ENCODE results near the gene DDIT4. TPM values are rescaled to one million over a fixed set of nuclear protein-coding genes. Genes with fewer than 3 reads are reported as not detected.
"Not testable (repeated sequence)": the region's sequence is repeated elsewhere in the genome, so short reads cannot be mapped to it uniquely, and the experiment has no call there.

The DDIT4 gene
- total RNA-seq, 1 donor from 2014 or later, result 280 TPM

GRCh38 chr10:72264536-72264935 lies 9.2 kb upstream of the DDIT4 start:
- H3K27me3 ChIP-seq (ENCODE audit: control insufficient read depth, insufficient read depth, low read length), result no peaks in the 10 kb centered on the region
- no peak for DNase-seq (ENCODE audit: low read depth)
- H3K4me3 ChIP-seq (ENCODE audit: low read depth, low read length), result no peak overlapping the region
- TF ChIP-seq CTCF (IDR thresholded peaks at IDR 0.05; ENCODE audit: insufficient read depth, low read length, poor library complexity, severe bottlenecking), result no peak
- H3K36me3 ChIP-seq (ENCODE audit: control insufficient read depth, insufficient read depth, low read length), result no peaks in the 10 kb centered on the region

- H3K4me3 ChIP-seq (ENCODE audit: low read depth, low read length), result no peak overlapping the region
- DNase-seq (ENCODE audit: low read depth), result no peak
- no peaks in the 10 kb centered on the region for H3K36me3 ChIP-seq (ENCODE audit: control insufficient read depth, insufficient read depth, low read length)
- H3K27me3 ChIP-seq (ENCODE audit: control insufficient read depth, insufficient read depth, low read length), result no peaks in the 10 kb centered on the region
- TF ChIP-seq CTCF (IDR thresholded peaks at IDR 0.05; ENCODE audit: insufficient read depth, low read length, poor library complexity, severe bottlenecking), result no peak
Observed at GRCh38 chr10:72265508-72265907, 8.2 kb upstream of the DDIT4 start.

GRCh38 chr10:72265990-72266865 lies 7.5 kb upstream of the DDIT4 start:
- Histone ChIP-seq H3K4me3 (ENCODE audit: low read depth, low read length) (no peak overlapping the region), H3K27me3 (ENCODE audit: control insufficient read depth, insufficient read depth, low read length) (no peaks in the 10 kb centered on the region), H3K36me3 (ENCODE audit: control insufficient read depth, insufficient read depth, low read length) (no peaks in the 10 kb centered on the region)
- DNase-seq (ENCODE audit: low read depth), result no peak
- no peak for TF ChIP-seq CTCF (IDR thresholded peaks at IDR 0.05; ENCODE audit: insufficient read depth, low read length, poor library complexity, severe bottlenecking)

GRCh38 chr10:72267381-72267780 lies 6.3 kb upstream of the DDIT4 start:
- no peak overlapping the region for H3K4me3 ChIP-seq (ENCODE audit: low read depth, low read length)

GRCh38 chr10:72267819-72268399 lies 5.8 kb upstream of the DDIT4 start:
- H3K36me3 ChIP-seq (ENCODE audit: control insufficient read depth, insufficient read depth, low read length), result no peaks in the 10 kb centered on the region
- no peak for TF ChIP-seq CTCF (IDR thresholded peaks at IDR 0.05; ENCODE audit: insufficient read depth, low read length, poor library complexity, severe bottlenecking)
- DNase-seq (ENCODE audit: low read depth), result no peak
- H3K27me3 ChIP-seq (ENCODE audit: control insufficient read depth, insufficient read depth, low read length), result no peaks in the 10 kb centered on the region
- no peak overlapping the region for H3K4me3 ChIP-seq (ENCODE audit: low read depth, low read length)

More at GRCh38 chr10:72267381-72267780, 6.3 kb upstream of the DDIT4 start:
- DNase-seq (ENCODE audit: low read depth), result no peak
- H3K27me3 ChIP-seq (ENCODE audit: control insufficient read depth, insufficient read depth, low read length), result no peaks in the 10 kb centered on the region
- no peaks in the 10 kb centered on the region for H3K36me3 ChIP-seq (ENCODE audit: control insufficient read depth, insufficient read depth, low read length)
- no peak for TF ChIP-seq CTCF (IDR thresholded peaks at IDR 0.05; ENCODE audit: insufficient read depth, low read length, poor library complexity, severe bottlenecking)

- H3K4me3 ChIP-seq (ENCODE audit: low read depth, low read length); DNase-seq (ENCODE audit: low read depth); H3K36me3 ChIP-seq (ENCODE audit: control insufficient read depth, insufficient read depth, low read length); H3K27me3 ChIP-seq (ENCODE audit: control insufficient read depth, insufficient read depth, low read length): not testable (repeated sequence)
Observed at GRCh38 chr10:72268475-72269200, 5.1 kb upstream of the DDIT4 start.
